Progenitor cell of endocrine pancreas (in vitro differentiated cells): ENCODE data around the gene KLF1. TPM values are rescaled to one million over a fixed set of nuclear protein-coding genes. Genes with fewer than 3 reads are reported as not detected.
A peak's percentile ranks its signal among the peaks of the same experiment; 100 is the strongest.

Source experiments
- DNase-seq: peaks from one replicate; pipeline ENCODE4 v3.0.0; 2021; ENCODE audit warnings: low spot score; ENCODE audit not compliant: unreplicated experiment
- H3K27ac Mint-ChIP-seq: 2 replicates; pipeline ENCODE4 v1.8.0; 2021; ENCODE audit warnings: mild to moderate bottlenecking, moderate library complexity, mixed read lengths
- H3K27me3 Mint-ChIP-seq: 2 replicates; pipeline ENCODE4 v1.8.0; 2021; ENCODE audit warnings: mixed read lengths
- H3K36me3 Mint-ChIP-seq: 2 replicates; pipeline ENCODE4 v1.8.0; 2022; ENCODE audit warnings: mixed read lengths; ENCODE audit not compliant: insufficient read depth
- H3K4me1 Mint-ChIP-seq: 2 replicates; pipeline ENCODE4 v1.8.0; 2021; ENCODE audit warnings: low read depth, mixed read lengths
- H3K4me3 Mint-ChIP-seq: 2 replicates; pipeline ENCODE4 v1.8.0; 2021; ENCODE audit warnings: low read depth, mild to moderate bottlenecking, moderate library complexity, mixed read lengths
- H3K9me3 Mint-ChIP-seq: 2 replicates; pipeline ENCODE4 v1.8.0; 2021; ENCODE audit warnings: low read depth, mixed read lengths
- total RNA-seq: library from RNA; stranded (reverse); gene quantifications from 2 replicates; pipeline ENCODE4 v1.2.1, GENCODE V29; 2021
- TF ChIP-seq, protein P1 (sequence below): fragments of 200-600 bp; sonication (generic); IDR thresholded peaks from one replicate; pipeline ENCODE4 v1.5.0; 2021; ENCODE audit warnings: antibody characterized with exemption, mild to moderate bottlenecking; ENCODE audit not compliant: unreplicated experiment

The KLF1 gene
- total RNA-seq, 1 donor from 2014 or later = not detected

DNA sequence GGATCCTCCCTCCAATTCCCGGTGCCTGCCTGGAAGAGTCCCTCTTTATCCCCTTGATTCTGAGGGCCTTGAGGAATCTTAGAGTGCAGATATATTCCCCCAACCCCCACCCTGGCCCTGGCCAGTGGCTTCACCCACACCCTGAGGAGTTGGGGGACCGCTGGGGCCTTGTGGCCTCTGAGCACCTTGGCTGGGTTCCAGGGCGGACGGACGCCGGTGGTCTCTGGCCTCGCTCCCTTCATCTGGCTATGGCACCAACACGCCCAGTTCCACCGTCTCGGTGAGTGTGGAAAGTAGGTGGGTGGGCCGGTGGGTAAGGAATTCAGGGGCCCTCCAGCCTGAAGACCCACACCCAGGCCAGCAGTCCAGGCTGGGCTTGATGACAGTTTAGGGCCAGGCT, 43.7 kb downstream of the KLF1 start:
- Mint-ChIP-seq H3K27me3 (peaks cover 56% of the 10 kb centered on the region), H3K4me3 (no peak overlapping the region), H3K27ac (no peak overlapping the region), H3K36me3 (no peaks in the 10 kb centered on the region), H3K9me3 (no peaks in the 10 kb centered on the region), H3K4me1 (peaks cover 8% of the 10 kb centered on the region)
- no peak for DNase-seq
- TF ChIP-seq, protein P1, sequence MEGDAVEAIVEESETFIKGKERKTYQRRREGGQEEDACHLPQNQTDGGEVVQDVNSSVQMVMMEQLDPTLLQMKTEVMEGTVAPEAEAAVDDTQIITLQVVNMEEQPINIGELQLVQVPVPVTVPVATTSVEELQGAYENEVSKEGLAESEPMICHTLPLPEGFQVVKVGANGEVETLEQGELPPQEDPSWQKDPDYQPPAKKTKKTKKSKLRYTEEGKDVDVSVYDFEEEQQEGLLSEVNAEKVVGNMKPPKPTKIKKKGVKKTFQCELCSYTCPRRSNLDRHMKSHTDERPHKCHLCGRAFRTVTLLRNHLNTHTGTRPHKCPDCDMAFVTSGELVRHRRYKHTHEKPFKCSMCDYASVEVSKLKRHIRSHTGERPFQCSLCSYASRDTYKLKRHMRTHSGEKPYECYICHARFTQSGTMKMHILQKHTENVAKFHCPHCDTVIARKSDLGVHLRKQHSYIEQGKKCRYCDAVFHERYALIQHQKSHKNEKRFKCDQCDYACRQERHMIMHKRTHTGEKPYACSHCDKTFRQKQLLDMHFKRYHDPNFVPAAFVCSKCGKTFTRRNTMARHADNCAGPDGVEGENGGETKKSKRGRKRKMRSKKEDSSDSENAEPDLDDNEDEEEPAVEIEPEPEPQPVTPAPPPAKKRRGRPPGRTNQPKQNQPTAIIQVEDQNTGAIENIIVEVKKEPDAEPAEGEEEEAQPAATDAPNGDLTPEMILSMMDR = no peak

- Mint-ChIP-seq H3K36me3 (no peaks in the 10 kb centered on the region), H3K27ac (no peak overlapping the region), H3K27me3 (peaks cover 55% of the 10 kb centered on the region), H3K4me3 (no peak overlapping the region), H3K4me1 (peaks cover 8% of the 10 kb centered on the region), H3K9me3 (no peaks in the 10 kb centered on the region)
- TF ChIP-seq, protein P1 = no peak
- no peak for DNase-seq
These were observed 44.5 kb downstream of the KLF1 start for GRCh38 chr19:12842511-12842910.

DNA sequence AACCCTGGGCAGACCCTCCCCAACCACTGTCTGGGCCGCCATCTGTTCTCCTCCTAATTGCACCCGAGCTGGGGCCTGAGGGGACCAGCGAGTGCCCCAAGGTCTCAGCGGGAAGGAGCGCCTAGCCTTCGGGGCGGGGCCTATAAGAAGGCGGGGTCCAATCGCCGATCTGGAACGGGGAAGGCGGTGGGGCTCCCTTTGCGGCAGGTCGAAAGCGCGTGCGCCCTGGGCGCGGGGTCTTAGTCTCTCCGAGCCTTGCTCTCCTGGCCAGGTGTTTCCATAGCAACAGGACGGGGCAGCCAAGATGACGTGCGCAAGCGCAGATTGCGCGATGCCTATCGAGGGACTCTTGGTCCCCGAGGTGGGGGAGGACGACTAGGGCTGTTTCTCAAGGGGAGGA, 45.9 kb downstream of the KLF1 start:
- peak; percentile 66 for DNase-seq
- Mint-ChIP-seq H3K27me3 (peaks cover 61% of the 10 kb centered on the region), H3K27ac (peak overlapping the region; percentile 61), H3K4me3 (peak overlapping the region; percentile 60), H3K9me3 (no peaks in the 10 kb centered on the region), H3K36me3 (no peaks in the 10 kb centered on the region), H3K4me1 (peaks cover 8% of the 10 kb centered on the region)
- TF ChIP-seq, protein P1 = no peak

GRCh38 chr19:12840091-12841079, 46.6 kb downstream of the KLF1 start:
- H3K27me3 Mint-ChIP-seq = peaks cover 68% of the 10 kb centered on the region
- TF ChIP-seq, protein P1 = no peak
- H3K4me3 Mint-ChIP-seq = peak overlapping the region; percentile 60
- peak; percentile 69 for DNase-seq
- H3K27ac Mint-ChIP-seq = peak overlapping the region; percentile 61
- peaks cover 8% of the 10 kb centered on the region for H3K4me1 Mint-ChIP-seq
- no peaks in the 10 kb centered on the region for H3K36me3 Mint-ChIP-seq
- no peaks in the 10 kb centered on the region for H3K9me3 Mint-ChIP-seq

DNA sequence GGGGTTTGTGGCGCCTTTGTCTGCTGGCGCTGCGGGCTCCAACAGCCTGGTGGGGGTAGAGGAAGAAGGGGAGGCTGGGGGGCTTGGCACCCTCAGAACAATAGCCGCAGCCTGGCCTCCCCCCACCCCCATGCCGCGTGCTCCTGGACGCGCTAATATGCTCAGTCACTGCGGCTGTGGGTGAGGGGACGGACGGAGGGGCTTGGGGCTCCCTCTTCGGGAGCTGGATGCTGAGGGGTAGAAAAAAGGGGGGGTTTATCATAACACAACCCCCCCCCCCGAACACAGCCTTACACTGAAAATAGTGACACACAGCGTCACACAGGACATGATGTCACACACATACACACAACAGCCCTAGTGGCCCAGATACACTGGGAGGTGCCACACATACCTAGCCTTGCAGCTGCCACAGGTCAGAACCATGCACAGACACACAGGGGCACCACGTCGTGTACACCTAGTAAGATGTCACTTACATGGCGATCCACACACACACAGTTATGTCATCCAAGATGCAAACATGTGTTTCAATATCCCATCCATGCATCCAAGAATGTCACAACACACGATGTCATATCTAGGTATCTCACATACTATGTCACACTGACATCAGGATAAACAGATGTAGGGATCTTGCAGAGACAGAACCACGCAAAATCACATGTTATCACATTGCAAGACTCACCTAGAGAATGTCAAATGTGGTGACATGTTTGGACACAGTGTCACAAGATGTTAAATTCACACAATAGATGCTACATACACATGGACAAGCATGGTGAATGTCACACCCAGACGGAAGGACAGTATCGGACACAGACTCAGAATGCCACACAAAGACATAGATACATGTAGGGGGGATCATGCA, 47.9 kb downstream of the KLF1 start:
- Mint-ChIP-seq H3K4me3 (peak overlapping the region; percentile 69), H3K36me3 (no peaks in the 10 kb centered on the region), H3K27me3 (peaks cover 74% of the 10 kb centered on the region), H3K4me1 (peaks cover 8% of the 10 kb centered on the region), H3K27ac (no peak overlapping the region), H3K9me3 (no peaks in the 10 kb centered on the region)
- DNase-seq = no peak
- TF ChIP-seq, protein P1 = no peak
